GM18498 (cell line): ENCODE results near the gene KRTAP1-1.
"Not testable (repeated sequence)": the region's sequence is repeated elsewhere in the genome, so short reads cannot be mapped to it uniquely, and the experiment has no call there.

Experiments
- ATAC-seq: cut with Tn5 transposase; IDR thresholded peaks from one replicate; pipeline ENCODE4 v1.9.1; 2021; ENCODE audit warnings: mild to moderate bottlenecking, moderate library complexity; ENCODE audit not compliant: unreplicated experiment

Gene KRTAP1-1

DNA sequence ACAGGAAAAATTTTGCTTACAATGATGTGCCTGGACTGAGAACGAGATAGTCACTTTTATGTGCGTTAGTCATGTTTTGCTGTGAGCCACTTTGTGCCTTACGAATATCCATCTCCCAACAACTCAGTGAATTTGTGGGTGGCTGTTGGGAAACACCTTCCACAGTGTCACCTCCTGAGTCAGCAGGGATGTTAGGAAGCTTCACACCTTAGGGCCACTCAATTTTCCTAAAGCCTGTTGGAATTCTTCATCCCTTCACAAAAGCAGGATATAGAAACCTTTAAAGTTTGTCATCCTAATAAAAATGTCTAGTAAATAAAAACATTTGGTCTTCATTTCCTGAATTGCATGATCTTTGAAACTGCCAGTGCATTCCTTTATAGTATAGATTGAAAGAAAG lies 28.1 kb downstream of the KRTAP1-1 start:
- no peak for ATAC-seq

GRCh38 chr17:41012326-41013120 lies 28.7 kb downstream of the KRTAP1-1 start:
- no peak for ATAC-seq

GRCh38 chr17:41010441-41010840 lies 30.8 kb downstream of the KRTAP1-1 start:
- ATAC-seq: no peak

- ATAC-seq: no peak
Observed at GRCh38 chr17:41009936-41010335, 31.3 kb downstream of the KRTAP1-1 start.

GRCh38 chr17:41009301-41009760 lies 31.9 kb downstream of the KRTAP1-1 start:
- ATAC-seq: no peak

GRCh38 chr17:41008811-41009210 lies 32.4 kb downstream of the KRTAP1-1 start, which contains the start of gene KRTAP3-1:
TSS of gene KRTAP3-1 (minus strand) at chr17:41009128. CDS start at chr17:41009074, 54 bp downstream.
- ATAC-seq: no peak

DNA sequence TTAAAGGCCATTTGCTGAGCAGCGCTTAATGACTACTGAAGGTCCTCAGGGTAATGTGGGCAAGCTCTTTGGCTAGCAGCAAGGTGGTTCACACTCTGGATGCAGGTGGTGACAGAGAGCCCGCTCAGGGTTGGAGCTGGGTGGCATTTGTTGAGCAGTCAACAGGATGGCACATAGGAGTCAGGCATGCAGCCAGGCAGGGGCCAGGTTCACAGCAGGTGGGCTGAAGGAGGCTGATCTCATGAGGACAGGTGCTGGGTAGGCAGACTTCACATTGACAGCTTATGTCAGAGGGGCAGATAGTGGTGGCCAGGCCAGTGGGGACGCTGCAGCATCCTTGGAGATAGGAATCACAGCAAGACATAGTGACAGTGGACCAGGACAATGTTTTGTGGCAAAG lies 36.9 kb downstream of the KRTAP1-1 start:
- ATAC-seq: no peak

- no peak for ATAC-seq
Observed at GRCh38 chr17:41003926-41004325, 37.3 kb downstream of the KRTAP1-1 start.

DNA sequence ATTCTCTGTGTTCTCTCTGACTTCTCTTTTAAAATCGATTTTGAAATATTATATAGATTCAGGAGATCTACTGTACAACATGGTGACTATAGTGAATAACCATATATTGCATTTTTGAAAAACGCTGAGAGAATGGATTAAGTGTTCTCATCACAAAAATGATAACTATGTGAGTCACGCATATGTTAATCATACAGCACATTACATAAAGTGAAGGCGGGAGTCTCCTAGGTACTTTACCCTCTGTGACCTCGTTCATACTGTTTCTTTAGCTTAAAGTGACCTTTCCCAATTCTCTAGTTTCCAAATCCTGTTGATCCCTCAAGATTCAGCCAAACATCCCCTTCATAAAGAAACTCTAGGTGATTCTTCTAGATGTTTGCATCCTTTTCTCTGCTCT lies 38.4 kb downstream of the KRTAP1-1 start:
- no peak for ATAC-seq

GRCh38 chr17:41001795-41002194 lies 39.5 kb downstream of the KRTAP1-1 start:
- no peak for ATAC-seq

- ATAC-seq: not testable (repeated sequence)
Observed at GRCh38 chr17:40999563-40999962, 41.7 kb downstream of the KRTAP1-1 start, which contains the start of gene KRTAP3-2. TSS of gene KRTAP3-2 (minus strand) at chr17:40999906. CDS start at chr17:40999853, 53 bp downstream.

GRCh38 chr17:40997361-40997760 lies 43.9 kb downstream of the KRTAP1-1 start:
- ATAC-seq: no peak

DNA sequence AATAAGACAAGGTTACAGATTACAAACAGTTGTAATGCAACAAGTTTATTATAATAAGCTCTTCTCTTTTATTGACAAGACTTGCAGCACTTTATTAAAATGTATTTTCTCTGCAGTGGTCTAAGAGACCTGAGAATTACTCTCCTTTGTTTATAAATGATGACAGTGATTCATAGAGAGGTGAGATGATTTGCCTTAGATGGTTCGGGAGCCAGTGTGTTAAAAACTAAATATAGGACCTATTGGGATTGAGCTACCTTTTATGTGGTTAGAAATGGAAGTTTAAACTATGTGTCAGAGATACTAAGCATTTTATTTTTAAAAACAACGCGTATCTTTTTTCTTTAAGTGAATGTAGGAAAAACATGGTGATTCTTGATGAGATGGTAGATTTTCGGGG lies 44.4 kb downstream of the KRTAP1-1 start:
- no peak for ATAC-seq

GRCh38 chr17:40995116-40995515 lies 46.1 kb downstream of the KRTAP1-1 start:
- no peak for ATAC-seq

DNA sequence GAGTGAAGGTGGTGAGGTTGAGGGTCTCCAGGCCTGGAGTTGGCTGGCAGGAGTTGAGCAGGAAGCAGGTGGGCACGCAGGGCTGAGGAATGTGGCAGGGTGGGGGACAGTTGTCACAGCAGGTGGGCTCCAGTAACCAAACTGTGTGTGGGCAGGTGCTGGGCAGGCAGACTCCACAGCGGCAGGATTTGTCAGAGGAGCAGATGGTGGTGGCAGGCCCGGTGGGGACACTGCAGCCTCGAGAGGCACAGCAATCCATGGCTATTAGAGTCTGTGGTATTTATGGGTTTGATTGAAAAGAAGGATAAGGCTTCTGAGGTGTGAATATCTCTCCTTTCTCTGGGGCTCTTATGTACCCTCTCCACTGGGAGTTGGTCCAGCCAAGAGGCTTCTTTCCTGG lies 47.4 kb downstream of the KRTAP1-1 start, which contains the start of gene KRTAP3-3:
TSS of gene KRTAP3-3 (minus strand) at position 326 of the 400 bp plus-strand sequence. CDS start at position 259, 67 bp downstream.
- ATAC-seq: no peak

- no peak for ATAC-seq
Observed at GRCh38 chr17:40993084-40993483, 48.2 kb downstream of the KRTAP1-1 start.

GRCh38 chr17:40992666-40993065 lies 48.6 kb downstream of the KRTAP1-1 start:
- ATAC-seq: no peak
